Right renal cortex interstitium (tissue), 3 donors: ENCODE results near the gene ATXN1. TPM values are rescaled to one million over a fixed set of nuclear protein-coding genes. Genes with fewer than 3 reads are reported as not detected.
"Not testable (repeated sequence)": the region's sequence is repeated elsewhere in the genome, so short reads cannot be mapped to it uniquely, and the experiment has no call there.

ENCODE experiments used
- DNase-seq, 3 donors: peaks; one replicate each; pipeline ENCODE4 v3.0.0-alpha.2; 2013; ENCODE audit warnings: low read depth in 3 of 3, low spot score in 2 of 3
- polyA plus RNA-seq, 3 donors: library from polyadenylated mRNA; unstranded; fragments of 120-200 nt; gene quantifications; one replicate each; pipeline ENCODE4 v1.2.1, GENCODE V29; 2013; ENCODE audit not compliant: insufficient read length in 3 of 3

ATXN1 gene
- polyA plus RNA-seq, 3 donors = 17.5 to 19.4 (median 19.4) TPM

DNA sequence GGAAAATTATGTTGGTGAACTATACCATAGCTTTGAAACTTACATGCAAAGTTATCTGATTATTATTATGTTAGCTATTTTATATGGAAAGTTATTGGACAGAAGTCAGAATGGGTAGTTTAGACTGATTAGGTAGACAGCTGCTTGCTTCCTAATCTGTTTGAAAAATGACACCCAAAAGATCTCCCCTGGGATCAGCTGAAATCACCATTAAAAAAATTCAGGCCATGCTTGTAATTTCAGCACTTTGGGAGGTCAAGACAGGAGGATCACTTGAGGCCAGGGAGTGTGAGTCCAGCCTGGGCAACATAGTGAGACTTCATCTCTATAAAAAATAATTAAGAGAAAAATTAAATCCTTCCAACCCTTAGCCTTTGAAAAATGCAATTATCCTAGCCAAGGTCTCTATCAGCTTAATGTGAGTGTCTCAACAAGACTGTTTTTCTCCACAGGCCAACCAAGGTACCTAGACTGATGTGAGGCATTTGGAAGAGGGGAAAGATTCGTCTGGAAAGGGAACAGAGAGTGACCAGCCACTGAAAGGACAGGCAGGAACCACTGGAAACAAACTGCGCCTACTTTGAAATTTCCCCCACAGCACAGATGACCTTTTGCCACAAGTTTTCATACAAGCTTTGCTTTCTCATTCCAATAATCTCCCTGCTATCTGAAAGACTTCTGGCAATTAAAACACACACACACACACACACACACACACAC is 290.6 kb downstream of the ATXN1 start:
- DNase-seq = no peak

DNA sequence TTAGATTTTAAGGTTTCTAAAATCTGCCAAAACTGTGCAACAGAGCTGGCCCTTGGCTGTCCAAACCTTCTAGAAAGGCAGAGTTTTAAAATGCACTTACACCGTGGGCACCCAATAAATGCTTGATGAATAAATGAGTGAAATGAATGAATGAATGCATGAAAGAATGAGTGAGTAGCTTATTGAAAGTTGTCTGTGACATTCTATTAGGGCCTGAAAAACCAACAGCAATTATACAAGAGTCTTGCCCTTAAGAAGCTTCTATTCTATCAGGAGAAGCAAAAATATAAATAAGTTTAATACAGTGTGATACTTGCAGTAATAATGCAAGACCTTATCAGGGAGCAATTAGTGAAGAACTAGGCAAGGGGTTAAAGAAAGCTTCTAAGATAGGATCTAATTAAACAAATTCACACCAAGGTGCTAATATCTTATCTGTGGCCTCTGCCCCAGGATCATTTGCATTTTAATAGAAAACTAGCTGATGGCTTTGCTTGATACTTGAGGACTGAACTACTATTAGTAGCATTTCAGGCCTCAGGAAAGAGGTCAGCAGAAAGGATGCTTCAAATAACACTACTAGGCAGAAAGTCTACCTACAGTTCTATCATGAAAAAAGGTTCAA is 292.2 kb downstream of the ATXN1 start:
- DNase-seq = no peak

DNA sequence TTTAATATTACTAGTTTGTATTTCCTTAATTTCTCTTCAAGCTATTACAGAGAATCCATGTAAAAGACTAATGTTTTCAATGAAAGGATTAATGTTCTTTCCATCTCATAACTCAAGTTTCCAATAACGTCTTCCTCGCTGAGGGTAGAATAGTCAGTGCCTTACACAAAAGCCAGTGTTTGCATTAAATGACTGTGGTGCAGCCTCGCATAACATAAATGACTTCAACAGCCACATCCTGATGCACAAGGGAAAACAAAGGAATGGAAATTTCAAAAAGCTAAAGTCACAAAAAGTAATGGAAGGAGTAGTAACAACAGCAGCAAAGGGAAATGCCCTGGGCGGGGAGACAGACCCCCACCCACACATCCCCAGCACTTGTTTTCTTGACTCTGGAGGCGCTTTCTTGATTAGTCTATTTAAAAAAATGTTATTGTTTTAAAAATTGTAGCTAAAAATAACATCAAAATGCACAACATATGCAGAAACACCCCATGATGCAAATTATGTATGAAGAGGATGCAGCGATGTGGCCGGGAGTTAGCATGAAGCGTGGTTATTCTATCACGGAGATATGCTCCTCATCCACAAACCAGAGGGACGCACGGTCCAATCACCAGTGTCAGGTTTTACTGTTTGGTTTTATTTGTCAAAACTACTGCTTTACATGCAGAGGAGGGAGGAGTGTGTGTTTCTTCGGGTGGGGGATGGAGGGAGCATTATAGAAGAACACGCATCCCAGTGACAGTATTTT is 294.3 kb downstream of the ATXN1 start:
- DNase-seq = no peak

DNA sequence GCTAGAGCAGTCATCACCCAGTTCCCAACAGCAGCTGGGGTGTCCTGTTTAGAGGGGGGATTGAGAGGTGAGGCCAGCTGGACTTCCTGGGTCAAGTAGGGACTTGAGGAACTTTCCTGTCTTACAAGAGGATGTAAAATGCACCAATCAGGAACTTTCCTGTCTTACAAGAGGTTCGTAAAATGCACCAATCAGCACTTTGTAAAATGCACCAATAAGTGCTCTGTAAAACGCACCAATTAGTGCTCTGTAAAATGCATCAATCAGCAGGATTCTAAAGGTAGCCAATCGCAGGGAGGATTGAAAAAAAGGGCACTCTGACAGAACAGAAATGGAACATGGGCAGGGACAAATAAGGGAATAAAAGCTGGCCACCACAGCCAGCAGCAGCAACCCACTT is 297.2 kb downstream of the ATXN1 start:
- no peak for DNase-seq

DNA sequence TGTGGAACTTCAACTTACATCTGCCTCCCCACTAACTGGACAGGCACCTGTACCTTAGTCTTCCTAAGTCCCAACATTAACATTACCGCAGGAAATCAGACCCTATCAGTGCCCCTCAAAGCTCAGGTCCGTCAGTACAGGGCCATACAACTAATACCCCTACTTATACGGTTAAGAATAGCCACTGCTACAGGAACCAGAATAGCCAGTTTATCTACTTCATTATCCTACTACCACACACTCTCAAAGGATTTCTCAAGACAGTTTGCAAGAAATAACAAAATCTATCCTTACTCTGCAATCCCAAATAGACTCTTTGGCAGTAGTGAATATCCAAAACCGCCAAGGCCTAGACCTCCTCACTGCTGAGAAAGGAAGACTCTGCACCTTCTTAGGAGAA is 298.0 kb downstream of the ATXN1 start:
- DNase-seq = not testable (repeated sequence)

DNA sequence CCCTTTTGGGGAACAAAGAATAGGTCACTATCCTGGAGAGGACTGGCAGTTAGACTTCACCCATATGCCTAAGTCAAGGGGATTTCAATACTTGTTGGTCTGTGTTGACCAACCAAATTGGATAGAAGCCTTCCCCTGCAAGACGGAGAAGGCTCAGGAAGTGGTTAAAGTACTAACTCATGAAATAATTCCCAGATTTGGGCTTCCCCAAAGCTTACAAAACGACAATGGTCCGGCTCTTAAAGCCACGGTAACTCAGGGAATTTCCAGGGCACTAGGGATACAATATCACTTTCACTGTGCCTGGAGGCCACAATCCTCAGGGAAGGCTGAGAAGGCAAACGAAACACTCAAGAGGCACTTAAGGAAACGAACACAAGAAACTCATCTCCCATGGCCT is 299.8 kb downstream of the ATXN1 start:
- no peak for DNase-seq

DNA sequence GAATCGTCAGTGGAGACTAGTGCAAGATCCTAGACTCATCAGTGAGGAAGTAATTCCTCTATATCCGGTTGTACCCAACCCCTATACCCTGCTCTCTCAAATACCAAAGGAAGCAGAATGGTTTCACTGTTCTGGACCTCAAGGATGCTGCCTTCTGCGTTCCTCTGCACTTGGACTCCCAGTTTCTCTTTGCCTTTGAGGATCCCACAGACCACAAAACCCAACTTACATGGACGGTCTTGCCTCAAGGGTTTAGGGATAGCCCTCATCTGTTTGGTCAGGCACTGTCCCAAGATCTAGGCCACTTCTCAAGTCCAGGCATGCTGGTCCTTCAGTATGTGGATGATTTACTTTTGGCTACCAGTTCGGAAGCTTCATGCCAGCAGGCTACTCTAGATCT is 301.8 kb downstream of the ATXN1 start:
- not testable (repeated sequence) for DNase-seq

DNA sequence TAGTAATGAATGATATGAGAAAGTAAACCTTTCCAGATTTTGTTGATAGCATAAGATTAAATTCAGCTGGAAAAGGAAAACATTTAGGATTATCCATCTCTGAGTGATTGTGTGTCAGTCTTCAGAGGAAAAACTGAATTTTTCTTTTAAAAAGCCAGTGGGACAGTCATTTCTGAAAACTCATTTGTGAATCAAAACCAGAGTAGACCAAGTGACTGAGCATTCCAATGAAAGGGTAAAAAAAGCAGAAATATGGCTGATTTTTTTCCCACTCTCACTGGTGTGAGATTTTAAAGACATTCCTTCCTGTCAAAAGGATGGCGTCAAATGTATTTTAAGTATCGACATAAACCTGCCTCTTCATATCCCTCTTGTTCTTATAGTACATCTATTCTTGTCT is 308.9 kb downstream of the ATXN1 start:
- no peak for DNase-seq

DNA sequence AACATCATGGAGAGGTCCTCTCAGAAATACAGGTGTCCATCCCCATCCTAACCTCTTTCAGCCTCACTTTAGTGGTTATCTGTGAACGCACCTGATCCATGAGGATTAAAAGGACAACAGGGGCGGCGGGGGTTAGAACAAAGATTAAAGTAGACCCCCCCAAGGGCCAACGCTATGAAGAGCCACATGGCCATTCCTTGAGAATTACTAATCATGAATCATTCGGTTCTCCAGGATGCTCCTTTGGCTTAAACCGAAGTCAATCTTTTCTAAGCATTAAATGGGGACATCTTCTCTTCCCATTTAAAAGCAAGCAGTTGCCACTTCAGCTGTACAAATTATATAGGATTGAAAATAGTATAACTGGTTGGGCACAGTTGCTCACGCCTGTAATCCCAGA is 310.4 kb downstream of the ATXN1 start:
- no peak for DNase-seq

DNA sequence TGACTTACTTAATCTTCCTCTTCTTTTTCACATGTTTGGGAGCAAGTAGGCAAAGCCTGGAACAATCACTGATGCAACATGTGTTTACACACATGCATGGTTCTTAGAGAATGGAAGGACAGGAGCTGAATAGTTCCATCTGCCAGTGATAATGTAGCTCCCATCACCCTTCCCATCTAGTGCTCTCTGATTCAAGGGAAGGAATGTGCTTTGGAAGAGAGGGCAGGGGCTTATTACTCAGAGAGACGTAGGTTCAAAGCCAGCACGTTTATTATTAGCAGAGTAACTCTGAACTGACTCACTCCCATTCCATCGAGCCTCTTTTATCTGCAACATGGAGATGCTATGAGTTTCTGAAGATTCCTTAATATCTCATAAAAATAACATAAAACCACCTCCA is 311.0 kb downstream of the ATXN1 start:
- DNase-seq = no peak

DNA sequence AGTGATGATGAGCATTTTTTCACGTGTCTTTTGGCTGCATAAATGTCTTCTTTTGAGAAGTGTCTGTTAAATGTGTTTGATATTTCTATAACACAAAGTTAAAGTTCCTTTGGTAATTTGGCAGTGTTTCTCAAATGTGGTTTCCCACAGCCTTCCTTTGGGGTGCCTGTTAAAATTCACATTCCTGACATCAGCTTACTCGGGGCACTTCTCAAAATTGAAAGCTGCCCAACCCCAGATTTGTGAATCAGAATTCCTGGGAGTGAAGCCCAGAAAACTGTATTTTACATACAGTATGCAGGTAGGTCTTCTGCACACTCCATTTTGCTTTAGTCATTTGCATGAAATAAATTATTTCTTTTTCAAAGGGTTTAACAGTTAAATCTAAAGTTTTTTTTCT is 315.0 kb downstream of the ATXN1 start:
- DNase-seq = no peak

DNA sequence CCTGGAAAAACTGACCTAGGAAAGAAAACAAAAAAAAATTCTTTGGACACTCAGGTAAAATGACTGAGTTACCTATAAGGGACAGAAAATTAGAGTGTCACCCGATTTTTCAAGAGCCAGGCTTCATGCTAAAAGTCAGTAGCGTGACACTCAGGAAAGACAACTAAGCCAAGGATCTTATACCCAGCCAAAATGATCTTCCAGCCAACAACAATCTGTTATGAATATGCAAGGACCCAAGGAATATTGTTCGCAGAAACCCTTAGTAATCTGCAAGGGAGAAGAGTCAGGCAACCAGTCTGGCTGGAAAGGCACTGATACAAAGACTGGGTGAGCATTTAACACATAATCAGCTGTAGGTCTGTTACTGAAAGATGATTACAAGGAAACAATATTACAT is 319.2 kb downstream of the ATXN1 start:
- DNase-seq = no peak

DNA sequence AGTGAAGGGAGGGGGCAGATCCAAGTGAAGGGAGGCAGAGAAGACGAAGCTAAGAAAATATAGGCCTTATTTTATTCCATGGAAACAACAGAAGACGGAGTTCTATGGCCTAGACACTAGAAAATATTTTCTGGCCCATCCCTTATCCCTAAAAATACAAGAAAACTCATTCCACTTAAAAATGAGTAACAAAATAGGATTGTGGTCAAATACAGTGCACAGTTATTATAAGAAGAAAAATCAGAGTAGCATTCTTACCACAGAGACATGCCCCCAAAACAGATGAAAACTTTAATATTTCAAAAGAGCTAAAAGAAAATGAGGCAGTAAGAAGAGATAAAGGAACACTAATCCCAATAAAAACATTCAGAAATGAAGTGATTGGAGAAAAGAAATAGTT is 320.0 kb downstream of the ATXN1 start:
- no peak for DNase-seq

DNA sequence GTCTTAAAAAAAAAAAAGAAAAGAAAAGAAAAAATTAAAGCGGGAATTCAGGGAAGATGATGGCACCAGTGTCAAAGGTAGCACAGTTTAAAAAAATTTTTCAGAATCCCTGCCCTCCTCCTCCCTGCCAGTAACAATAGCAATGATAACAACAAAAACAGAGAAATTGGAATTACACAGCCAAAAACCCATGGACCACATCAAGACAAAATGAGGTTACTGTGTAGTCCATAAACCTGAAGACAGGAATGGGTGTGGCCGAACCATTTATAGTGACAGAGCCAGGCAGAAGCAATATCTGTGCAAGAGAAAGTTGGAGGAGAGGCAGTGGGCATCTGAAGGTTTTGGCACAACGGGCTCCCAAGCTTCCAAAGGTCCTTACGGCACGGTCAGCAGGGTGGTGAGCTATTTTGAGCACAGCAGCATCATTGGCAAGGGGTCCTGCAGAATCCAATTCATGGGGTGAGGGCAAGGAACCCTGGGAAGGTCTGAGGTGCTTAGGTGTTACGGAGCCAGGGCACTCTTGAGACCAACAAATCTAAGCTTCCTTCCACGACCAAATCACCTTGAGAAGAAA is 320.5 kb downstream of the ATXN1 start:
- no peak for DNase-seq

DNA sequence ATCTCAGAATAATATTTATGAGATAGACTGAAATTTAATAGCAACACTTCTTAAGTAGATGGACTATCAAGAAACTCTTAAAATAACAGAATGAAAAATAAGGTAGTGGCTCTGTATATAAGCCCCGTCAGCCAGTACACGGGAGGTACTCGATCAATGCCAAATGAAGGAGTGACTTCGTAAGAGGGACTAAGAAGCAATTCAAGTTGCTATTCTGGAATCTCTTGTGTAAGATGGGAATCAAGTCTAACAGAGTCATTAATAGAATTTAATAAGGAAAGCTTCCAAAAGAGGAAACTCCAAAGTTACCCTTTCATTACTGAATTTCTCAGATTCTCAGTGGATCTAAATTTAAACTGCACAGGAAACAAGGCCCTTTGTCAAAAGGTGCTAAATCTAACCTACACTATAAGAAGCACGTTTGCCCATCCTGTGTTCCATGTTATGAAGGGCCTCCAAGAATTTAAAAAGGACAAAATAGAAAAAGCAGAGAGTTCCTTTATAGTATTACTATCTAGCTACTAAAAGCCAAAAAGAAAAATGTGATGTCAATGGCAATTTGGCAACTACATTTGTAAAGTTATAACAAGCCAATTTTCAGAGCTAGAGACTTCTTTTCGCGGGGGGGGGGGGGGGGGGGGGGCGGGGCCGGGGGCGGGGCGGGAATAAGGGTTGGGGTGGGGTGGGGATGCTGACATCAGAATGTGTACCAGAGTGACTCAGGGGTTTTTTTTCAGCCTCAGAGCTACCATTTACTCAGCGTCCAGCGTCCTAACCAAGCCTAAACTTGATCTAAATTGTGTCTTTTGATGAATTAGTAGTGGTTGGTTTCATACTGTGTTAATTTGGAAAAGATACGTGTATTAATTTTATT is 322.3 kb downstream of the ATXN1 start:
- no peak for DNase-seq

DNA sequence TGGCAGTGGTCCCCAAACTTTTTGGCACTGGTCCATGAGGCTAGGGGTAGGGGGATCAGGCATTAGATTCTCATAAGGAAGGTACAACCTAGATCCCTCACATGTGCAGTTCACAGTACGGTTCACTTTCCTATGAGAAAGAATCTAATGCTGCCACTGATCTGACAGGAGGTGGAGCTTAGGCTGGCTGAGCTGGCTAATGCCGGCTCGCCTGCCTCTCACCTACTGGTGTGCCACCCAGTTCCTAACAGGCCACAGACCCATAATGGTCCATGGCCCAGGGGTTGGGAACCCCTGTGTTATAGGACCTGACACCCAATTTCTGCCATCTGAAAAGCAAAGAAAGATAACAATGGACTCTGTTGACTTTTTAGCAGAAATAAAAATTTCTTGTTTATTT is 323.3 kb downstream of the ATXN1 start:
- no peak for DNase-seq

DNA sequence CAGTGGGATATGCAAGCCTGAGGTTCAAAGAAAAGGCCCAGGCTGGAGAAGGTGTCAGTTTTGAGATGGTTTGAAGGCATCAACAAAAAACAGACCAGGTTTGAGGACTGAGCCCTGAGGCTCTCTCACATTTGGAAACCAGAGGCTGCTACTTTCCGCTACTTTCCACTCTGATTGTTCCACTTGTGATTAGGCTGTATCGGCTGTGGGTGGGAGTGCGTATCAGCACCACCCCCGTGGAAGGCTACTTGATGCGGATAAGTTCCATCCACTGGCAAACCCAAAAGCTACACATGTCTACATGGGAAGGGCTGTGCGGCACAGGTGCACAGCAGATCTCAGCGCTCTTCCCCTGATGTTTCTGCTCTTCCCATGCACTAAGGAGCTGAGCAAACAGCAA is 324.2 kb downstream of the ATXN1 start:
- DNase-seq = no peak

DNA sequence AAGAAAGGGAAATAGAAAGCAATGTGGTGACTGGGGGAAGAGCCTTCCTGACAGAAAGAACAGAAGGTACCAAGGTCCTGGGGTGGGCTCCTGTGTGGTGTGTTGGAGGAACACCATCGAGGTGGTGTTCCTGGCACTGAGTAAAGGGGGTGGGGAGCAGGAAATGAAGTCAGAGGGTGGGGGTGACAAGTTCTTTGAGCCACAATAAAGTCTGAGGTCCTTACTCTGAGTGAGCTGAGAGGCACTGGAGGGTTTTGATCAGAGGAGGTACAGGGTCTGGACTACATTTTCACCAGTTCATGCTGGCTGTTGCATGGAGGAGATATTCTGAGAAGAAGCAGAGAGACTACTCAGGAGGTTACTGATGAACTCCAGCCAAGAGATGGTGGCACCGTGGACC is 324.7 kb downstream of the ATXN1 start:
- DNase-seq = no peak

DNA sequence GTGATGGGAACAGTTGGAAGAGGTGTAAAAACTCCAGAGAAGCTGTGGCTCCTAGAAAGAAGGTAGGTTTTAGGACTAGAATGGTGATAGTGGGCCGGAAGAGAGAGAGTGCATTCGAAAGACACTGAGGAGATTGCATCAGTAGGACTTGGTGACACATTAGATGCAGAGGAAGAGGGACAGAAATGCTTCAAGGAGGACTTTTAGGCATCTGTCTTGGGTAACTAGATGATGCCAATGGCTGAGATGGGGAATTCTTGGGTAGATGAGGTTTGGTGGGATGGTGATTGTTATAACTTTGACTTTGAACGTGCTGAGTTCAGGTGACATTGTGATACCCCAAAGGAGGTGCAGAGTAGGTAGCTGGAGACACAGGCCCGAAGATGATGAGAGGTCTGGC is 326.4 kb downstream of the ATXN1 start:
- DNase-seq = no peak

DNA sequence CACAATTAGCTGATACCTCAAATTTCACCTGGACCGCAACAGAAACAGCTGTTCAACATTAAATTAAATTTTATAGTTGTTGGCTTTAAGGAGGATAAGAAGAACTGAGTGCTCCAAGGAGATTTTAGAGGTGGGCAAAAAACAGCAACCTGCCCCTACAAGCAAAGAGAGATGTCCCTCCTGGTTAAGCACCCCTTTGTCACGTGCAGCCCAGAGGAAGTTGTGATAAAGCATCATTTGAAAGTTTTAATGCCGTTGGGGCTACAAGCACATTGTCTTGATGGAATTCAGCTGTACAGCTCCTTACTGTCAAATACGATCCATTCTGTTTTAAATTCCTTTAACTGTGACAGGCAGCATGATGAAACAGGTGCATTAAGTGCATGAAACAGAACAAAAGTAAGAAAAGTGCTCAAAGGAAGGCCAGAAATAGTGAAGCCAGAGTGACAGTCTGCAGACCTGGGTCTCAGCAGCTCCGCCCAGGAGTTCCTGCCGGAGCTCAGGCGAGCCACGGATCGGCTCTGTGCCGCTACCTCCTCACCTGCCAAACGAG is 327.8 kb downstream of the ATXN1 start:
- no peak for DNase-seq
